Right cardiac atrium (tissue), 5 donors: ENCODE measurements around the gene BMX. TPM values are rescaled to one million over a fixed set of nuclear protein-coding genes. Genes with fewer than 3 reads are reported as not detected.
A peak's percentile ranks its signal among the peaks of the same experiment; 100 is the strongest.

Experiments used
- ATAC-seq, 2 donors: fragments of 200-7000 bp; cut with Tn5 transposase; one replicate each; pipeline versions ENCODE4 v1.8.0 to v1.9.1; 2020; ENCODE audit warnings: moderate library complexity in 2 of 2, mild to moderate bottlenecking in 1 of 2
- DNase-seq, 3 donors: peaks; one replicate each; pipeline ENCODE4 v3.0.0-alpha.2; 2020
- H3K27ac ChIP-seq: one replicate; pipeline ENCODE4 v1.5.1; 2013; ENCODE audit warnings: mild to moderate bottlenecking, low read length, control low read depth, moderate library complexity
- H3K27me3 ChIP-seq: one replicate; pipeline ENCODE4 v1.6.1; 2013; ENCODE audit not compliant: control insufficient read depth, insufficient read depth
- H3K4me1 ChIP-seq: one replicate; pipeline ENCODE4 v1.6.1; 2013; ENCODE audit warnings: low read length; ENCODE audit not compliant: control insufficient read depth, insufficient read depth
- H3K4me3 ChIP-seq: one replicate; pipeline ENCODE4 v1.5.1; 2013; ENCODE audit warnings: low read length, control low read depth
- H3K9me3 ChIP-seq: one replicate; pipeline ENCODE4 v1.6.1; 2013; ENCODE audit warnings: low read length; ENCODE audit not compliant: control insufficient read depth
- WGBS: extraction: QIAGEN DNeasy Blood & Tissue Kit; methylation state at CpG from one replicate; pipeline ENCODE4 v1.1.7; 2013; 5-methylcytosine and 5-hydroxymethylcytosine counted together
- intact Hi-C, 4 donors: fragments of 100-400 bp; cut with DNase I; formaldehyde crosslinking; loops; one replicate each; pipeline versions ENCODE4 v1.11.0 to v1.14.0; 2022 to 2023
- long read RNA-seq, 4 donors: library from polyadenylated mRNA; unstranded; transcript quantifications; one replicate each; pipeline ENCODE4 v2.0.0, GENCODE V29; 2020 to 2021
- polyA plus RNA-seq: library from polyadenylated mRNA; stranded (reverse); fragments of 200-250 nt; gene quantifications from one replicate; pipeline ENCODE4 v1.2.3, GENCODE V29; 2013
- total RNA-seq, 4 donors: library from RNA; stranded (reverse); fragmentation: NEBNext Ultra II Directional; extraction: Animal tissue kit (Norgen Biotek cat#: 25700); gene quantifications; one replicate each; pipeline ENCODE4 v1.2.1, GENCODE V29; 2021
- donor health status: healthy with polysubstance abuse.
- donor health status: DM: no; HTN: yes; CAD: no.
- donor health status: DM: no; HTN: no; CAD: no.
- donor health status: DM: no; HTN: yes; CAD: no; lungs with severe emphysema.
- donor health status: DM: yes; HTN: yes; CAD: no.

The BMX gene
- total RNA-seq (10 to 100 TPM in 2 of 4 donors, 1 to 10 TPM in 2; 5.9 to 16.3 (median 9.5) TPM), polyA plus RNA-seq (4.7 TPM)
- long read RNA-seq, donor 1, transcript BMX-202 (19 exons, 2,531 nt): major isoform, 7 of 10 reads
- long read RNA-seq, donor 1, partial matches to known transcripts: 0 of 10 reads
- long read RNA-seq, donor 1, other reads (novel, unspliced or antisense): 3 of 10 reads
- long read RNA-seq, donor 2, partial matches to known transcripts: 0 of 4 reads
- long read RNA-seq, donor 2, other reads (novel, unspliced or antisense): 0 of 4 reads
- long read RNA-seq, donor 3, transcript BMX-202 (19 exons, 2,531 nt): major isoform, 56 of 79 reads
- long read RNA-seq, donor 3, partial matches to known transcripts: 4 of 79 reads
- long read RNA-seq, donor 3, other reads (novel, unspliced or antisense): 19 of 79 reads
- long read RNA-seq, donor 4, partial matches to known transcripts: 2 of 6 reads
- long read RNA-seq, donor 4, other reads (novel, unspliced or antisense): 1 of 6 reads

DNA sequence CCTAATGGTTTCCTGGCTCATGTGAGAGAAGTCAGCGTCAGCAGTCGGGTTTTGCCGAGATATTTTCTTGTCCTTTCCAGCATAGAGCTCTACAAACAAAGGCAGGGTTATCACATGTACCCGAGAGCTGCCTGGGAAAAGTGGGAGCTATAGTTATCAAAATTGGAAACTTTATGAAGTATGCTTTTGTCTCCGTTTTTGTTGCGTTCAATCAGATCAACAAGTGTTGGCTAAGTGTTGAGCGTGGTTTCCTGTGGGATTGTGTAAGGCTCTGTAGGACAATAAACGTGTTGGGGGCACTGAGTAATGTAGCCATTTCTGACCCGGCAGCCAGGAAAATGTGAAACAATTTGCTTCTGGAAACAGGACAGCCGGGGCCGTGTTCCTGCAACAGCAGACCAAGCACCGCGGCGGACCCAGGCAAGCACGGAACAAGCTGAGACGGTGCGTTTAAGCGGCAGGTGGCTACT lies at the start of gene BMX:
TSS of gene BMX (plus strand) at position 311 of the 470 bp plus-strand sequence. CDS start 7,547 bp downstream, outside the sequence.
- ATAC-seq (peak; percentile 87 to 88), DNase-seq (peak; percentile 43 to 70 (median 62))
- H3K27me3 ChIP-seq: no peaks in the 10 kb centered on the region
- H3K4me1 ChIP-seq: peaks cover 2% of the 10 kb centered on the region
- intact Hi-C loops: no loop called here
- H3K9me3 ChIP-seq: no peaks in the 10 kb centered on the region
- peak within 1 kb of the TSS; percentile 40 for H3K4me3 ChIP-seq
- 43% methylated on average over 18 of the region's 18 CpGs for WGBS
- peak within 1 kb of the TSS; percentile 72 for H3K27ac ChIP-seq

DNA sequence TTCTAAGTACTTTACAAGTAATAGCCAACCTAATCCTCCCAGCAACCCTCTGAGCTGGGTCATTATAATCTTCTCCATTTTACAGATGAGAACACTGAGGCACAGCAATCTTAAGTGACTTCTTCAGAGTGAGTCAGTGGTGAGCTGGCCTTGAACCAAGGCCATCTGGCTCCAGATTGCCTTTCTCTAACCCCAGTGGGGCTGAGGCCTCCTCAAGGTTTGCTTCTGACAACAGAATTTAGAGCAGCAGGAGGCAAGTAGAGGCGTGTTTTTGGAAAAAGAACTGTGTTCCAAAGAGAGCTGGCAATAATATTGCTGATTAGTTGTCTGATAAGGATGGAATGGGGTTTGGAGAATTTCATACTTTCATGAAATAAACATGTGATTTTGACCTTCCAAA lies 48.7 kb upstream of the BMX start:
- WGBS: 79% methylated on average over 1 of the region's 1 CpG
- intact Hi-C loops: no loop called here
- ATAC-seq (no peak), DNase-seq (peak; percentile 33 to 61 (median 50))
- no peaks in the 10 kb centered on the region for H3K27me3 ChIP-seq
- H3K9me3 ChIP-seq: no peaks in the 10 kb centered on the region
- H3K27ac ChIP-seq: no peak overlapping the region
- H3K4me3 ChIP-seq: no peak overlapping the region
- no peaks in the 10 kb centered on the region for H3K4me1 ChIP-seq

DNA sequence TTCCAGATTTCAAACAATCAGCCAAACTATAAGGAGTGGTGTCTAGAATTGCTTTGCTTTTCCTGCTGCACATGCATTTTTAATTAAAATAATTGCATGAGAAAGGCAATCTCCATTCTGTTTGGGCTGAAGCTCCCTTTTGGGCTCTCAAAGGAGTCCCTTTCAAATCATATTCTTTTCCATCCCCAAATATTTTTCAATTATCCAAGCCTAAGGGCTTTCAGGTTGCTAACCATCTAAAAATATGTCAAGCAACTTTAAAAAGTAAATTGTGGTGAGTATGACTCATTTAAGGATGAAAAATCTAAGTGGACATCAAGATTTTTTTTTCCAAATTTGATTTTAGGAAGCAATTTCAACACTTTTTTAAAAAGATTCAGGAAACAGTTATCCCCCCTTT lies 35.9 kb upstream of the BMX start:
- intact Hi-C loops: loop anchor here in 3 of 4 donors (5.0 to 10.0 kb wide), 3 partner anchors 110 to 120 kb away; no protein-coding TSS in a partner anchor
- ATAC-seq: no peak
- Histone ChIP-seq H3K27me3 (no peaks in the 10 kb centered on the region), H3K4me3 (no peak overlapping the region), H3K27ac (no peak overlapping the region), H3K4me1 (peaks cover 2% of the 10 kb centered on the region), H3K9me3 (no peaks in the 10 kb centered on the region)
- no peak for DNase-seq

DNA sequence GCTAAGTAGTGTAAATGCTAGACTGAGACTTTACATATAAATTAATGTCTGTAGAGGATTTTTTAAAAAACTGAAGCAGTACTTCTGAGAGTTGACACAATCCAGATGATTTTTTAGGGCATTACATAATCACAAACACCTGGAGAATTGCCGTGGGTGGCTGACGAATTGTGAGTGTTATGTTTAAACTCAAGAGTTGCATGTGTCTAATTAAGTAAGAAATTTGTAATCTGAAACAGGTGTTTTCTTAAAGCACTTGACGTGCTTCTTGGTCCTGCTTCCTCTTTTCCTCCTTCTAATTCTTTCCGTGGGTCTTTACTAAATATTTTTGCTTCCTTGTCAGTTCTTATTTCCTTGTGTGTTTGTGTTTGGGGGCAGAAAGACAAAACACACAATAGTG lies 35.3 kb upstream of the BMX start:
- Histone ChIP-seq H3K9me3 (no peaks in the 10 kb centered on the region), H3K4me3 (no peak overlapping the region), H3K4me1 (peaks cover 2% of the 10 kb centered on the region), H3K27ac (no peak overlapping the region), H3K27me3 (no peaks in the 10 kb centered on the region)
- intact Hi-C loops: loop anchor here in 3 of 4 donors (5.0 to 10.0 kb wide), 3 partner anchors 111 to 121 kb away; no protein-coding TSS in a partner anchor
- DNase-seq (no peak), ATAC-seq (no peak)
- 47% methylated on average over 4 of the region's 4 CpGs for WGBS

DNA sequence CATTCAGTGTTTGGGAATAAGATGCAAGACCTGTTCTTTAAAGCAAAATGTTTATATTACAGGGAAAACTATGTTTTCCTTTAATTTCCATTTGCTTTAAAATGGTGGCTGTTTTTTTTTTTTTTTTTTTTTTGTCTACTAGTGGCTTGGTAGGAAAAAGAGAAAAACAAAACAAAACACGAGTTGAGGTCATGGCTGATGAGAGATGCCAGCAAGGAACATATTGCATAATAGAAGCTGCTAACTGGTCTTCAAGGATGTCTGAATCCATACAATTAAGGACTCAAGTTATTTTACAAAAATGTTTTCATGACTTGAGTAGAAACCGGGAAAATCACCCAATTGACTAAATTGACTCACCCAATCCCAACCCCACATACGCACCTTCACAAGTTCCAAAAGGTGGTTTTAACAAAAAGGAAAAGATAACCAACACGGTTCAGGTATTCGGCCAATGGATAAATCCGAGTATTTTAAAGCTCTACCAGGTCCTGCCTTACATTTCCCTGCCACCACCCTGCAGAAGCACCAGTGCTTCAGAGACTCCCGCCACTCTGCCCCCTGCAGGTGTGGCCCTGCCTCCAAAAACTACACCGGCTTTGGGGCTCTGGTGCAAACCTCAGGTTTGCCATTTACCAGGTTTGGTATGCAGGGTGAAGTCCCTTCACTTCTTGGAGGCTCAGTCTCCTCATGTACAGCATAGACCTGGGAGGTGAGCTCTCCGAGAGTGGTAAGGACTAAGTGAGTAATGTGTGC lies 34.5 kb upstream of the BMX start:
- intact Hi-C loops: loop anchor here in 3 of 4 donors (5.0 to 10.0 kb wide), 3 partner anchors 111 to 121 kb away; no protein-coding TSS in a partner anchor
- no peaks in the 10 kb centered on the region for H3K9me3 ChIP-seq
- 82% methylated on average over 9 of the region's 9 CpGs for WGBS
- no peak for ATAC-seq
- H3K27me3 ChIP-seq: no peaks in the 10 kb centered on the region
- DNase-seq: no peak
- H3K4me3 ChIP-seq: no peak overlapping the region
- peaks cover 2% of the 10 kb centered on the region for H3K4me1 ChIP-seq
- H3K27ac ChIP-seq: peak overlapping the region; percentile 45

DNA sequence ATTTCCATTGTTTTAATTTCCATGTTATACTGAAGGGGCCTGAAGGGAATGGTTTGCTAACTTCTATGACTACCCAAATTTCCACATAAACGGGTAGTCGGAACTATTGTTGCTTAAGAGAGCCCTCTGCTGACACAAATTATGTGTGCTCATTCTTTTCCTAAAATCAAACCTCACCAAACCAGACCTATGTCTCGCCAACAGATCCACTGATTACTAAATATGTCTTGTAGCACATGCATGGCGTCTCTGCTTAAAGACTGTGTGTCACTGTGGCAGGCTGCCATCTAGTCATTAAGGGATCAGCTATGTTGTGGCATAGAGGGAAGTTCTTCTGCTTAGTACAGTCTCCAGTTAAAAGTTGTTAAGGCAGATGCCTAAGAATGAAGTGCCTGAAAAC lies 32.6 kb upstream of the BMX start:
- H3K4me1 ChIP-seq: peaks cover 2% of the 10 kb centered on the region
- DNase-seq: no peak
- intact Hi-C loops: loop anchor here in 3 of 4 donors (5.0 to 10.0 kb wide), 3 partner anchors 113 to 123 kb away; no protein-coding TSS in a partner anchor
- H3K27me3 ChIP-seq: no peaks in the 10 kb centered on the region
- no peak overlapping the region for H3K4me3 ChIP-seq
- H3K9me3 ChIP-seq: no peaks in the 10 kb centered on the region
- ATAC-seq: peak; percentile 65 to 67
- H3K27ac ChIP-seq: peak overlapping the region; percentile 43
- WGBS: 14% methylated on average over 4 of the region's 4 CpGs

DNA sequence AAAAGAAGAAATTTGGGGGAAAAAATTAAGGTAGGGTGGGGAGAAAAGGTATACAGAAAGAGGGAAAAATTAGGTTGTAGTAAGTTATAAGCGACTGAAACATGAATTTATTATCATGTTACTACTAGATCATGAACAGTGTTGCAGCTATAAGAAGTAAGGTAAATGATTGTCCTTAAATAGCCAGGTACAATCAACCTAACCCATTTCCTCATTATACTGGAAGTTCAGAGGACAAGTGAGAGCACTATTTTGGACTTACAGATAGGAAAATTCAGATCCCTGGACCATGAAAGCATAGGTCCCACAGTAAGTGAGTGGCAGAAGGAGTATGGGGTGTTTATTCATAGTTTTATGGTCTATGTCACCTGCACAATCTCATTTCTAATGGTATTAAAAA lies 31.0 kb upstream of the BMX start:
- 94% methylated on average over 1 of the region's 1 CpG for WGBS
- Histone ChIP-seq H3K27ac (no peak overlapping the region), H3K9me3 (no peaks in the 10 kb centered on the region), H3K27me3 (no peaks in the 10 kb centered on the region), H3K4me3 (no peak overlapping the region), H3K4me1 (peaks cover 2% of the 10 kb centered on the region)
- no peak for ATAC-seq
- DNase-seq: no peak
- intact Hi-C loops: loop anchor here (5.0 to 10.0 kb wide), 3 partner anchors 115 to 125 kb away; no protein-coding TSS in a partner anchor

DNA sequence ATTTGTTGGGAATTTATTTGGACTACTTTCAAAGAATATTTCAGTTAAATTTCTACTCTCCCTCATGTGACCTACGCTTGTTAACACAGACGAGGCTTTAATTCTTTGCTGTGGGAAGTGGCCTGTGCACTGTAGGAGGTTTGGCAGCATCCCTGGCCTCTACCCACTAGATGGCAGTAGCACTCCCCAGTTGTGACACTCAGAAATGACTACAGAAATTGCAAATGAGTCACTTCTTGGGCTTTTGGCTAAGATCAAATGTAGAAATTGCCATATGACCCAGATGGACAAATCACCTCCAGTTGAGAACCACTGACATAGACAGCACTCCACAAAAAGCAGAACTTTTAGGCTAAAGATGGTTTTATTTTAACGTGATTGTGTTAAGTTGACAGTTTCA lies 29.6 kb upstream of the BMX start:
- intact Hi-C loops: loop anchor here in 1 of 4 donors (5.0 kb wide), 1 partner anchor 124 kb away; no protein-coding TSS in a partner anchor
- peaks cover 2% of the 10 kb centered on the region for H3K4me1 ChIP-seq
- H3K27ac ChIP-seq: no peak overlapping the region
- peak; percentile 77 to 80 for ATAC-seq
- H3K9me3 ChIP-seq: no peaks in the 10 kb centered on the region
- no peaks in the 10 kb centered on the region for H3K27me3 ChIP-seq
- 26% methylated on average over 3 of the region's 3 CpGs for WGBS
- DNase-seq: peak; percentile 42 to 76 (median 64)
- H3K4me3 ChIP-seq: no peak overlapping the region

DNA sequence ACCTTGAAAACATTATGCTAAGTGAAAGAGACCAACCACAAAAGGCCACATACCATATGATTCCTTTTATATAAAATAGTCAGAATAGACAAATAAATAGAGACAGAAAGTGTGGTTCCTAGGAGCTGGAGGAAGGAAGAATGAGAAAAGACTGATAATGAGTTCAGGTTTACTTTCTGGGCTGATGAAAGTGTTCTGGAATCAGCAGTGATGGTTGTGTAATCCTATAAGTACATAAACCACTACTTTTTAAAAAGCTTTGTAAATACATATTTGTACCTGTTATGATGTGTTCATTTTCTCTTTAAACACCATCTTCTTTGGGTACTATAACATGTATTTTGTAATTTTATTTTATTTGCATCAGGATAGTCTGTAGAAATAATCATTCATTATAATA lies 28.1 kb upstream of the BMX start:
- Histone ChIP-seq H3K4me1 (no peaks in the 10 kb centered on the region), H3K4me3 (no peak overlapping the region), H3K27me3 (no peaks in the 10 kb centered on the region), H3K9me3 (no peaks in the 10 kb centered on the region), H3K27ac (no peak overlapping the region)
- intact Hi-C loops: loop anchor here in 1 of 4 donors (5.0 kb wide), 1 partner anchor 125 kb away; no protein-coding TSS in a partner anchor
- DNase-seq (no peak), ATAC-seq (no peak)

DNA sequence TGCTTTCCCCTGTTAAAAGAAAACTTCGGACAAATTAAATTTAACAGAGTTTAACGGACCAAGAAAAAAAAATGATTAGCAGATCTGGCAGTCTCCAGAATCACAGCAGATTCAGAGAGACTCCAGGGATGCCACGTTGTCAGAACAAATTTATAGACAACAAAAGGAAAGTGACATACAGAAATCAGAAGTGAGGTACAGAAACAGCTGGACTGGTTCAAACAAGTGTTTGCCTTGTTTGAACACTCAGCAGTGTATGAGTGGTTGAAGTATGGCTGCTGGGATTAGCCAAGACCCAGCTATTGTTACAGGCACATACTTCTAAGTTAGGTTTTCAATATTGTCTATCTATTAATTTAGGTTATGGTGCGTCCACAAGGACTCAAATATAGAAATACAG lies 26.6 kb upstream of the BMX start:
- Histone ChIP-seq H3K9me3 (no peaks in the 10 kb centered on the region), H3K27me3 (no peaks in the 10 kb centered on the region), H3K4me3 (no peak overlapping the region), H3K27ac (no peak overlapping the region), H3K4me1 (no peaks in the 10 kb centered on the region)
- 91% methylated on average over 4 of the region's 4 CpGs for WGBS
- intact Hi-C loops: loop anchor here in 1 of 4 donors (5.0 kb wide), 1 partner anchor 127 kb away; no protein-coding TSS in a partner anchor
- no peak for ATAC-seq
- no peak for DNase-seq
